A673 (cell line): Measurements from ENCODE around the gene ZNF135. TPM values are rescaled to one million over a fixed set of nuclear protein-coding genes. Genes with fewer than 3 reads are reported as not detected.

Source experiments
- BruUV-seq: library from RNA; stranded (reverse); fragments of 400-500 nt; replicated peaks from 2 replicates; lab custom pipeline; 2021; lab: Mats Ljungman, UMichigan
- CTCF ChIA-PET: fragments of 300-600 bp; sonication (Branson Sonifier 250); formaldehyde crosslinking; loops from one replicate; lab custom pipeline; 2022; ENCODE audit warnings: antibody characterized with exemption; lab: Charles Lee
- POLR2A ChIA-PET: fragments of 300-600 bp; sonication (Branson Sonifier 250); formaldehyde crosslinking; loops from one replicate; lab custom pipeline; 2022; ENCODE audit warnings: antibody characterized with exemption; ENCODE audit not compliant: low non-redundant PET; lab: Charles Lee
- DNase-seq: peaks from one replicate; pipeline ENCODE4 v3.0.0-alpha.2; 2015; ENCODE audit warnings: low spot score
- H3K27ac ChIP-seq: fragments of 200-600 bp; sonication (generic); 2 replicates; pipeline ENCODE4 v1.5.1; 2016; ENCODE audit warnings: mixed run types, low read depth, mild to moderate bottlenecking, mixed read lengths, antibody characterized with exemption, low read length; ENCODE audit not compliant: poor library complexity, severe bottlenecking
- H3K27me3 ChIP-seq: fragments of 200-600 bp; sonication (generic); replicated peaks from 2 replicates; pipeline ENCODE4 v1.6.1; 2017; ENCODE audit warnings: mixed run types, low read depth, mild to moderate bottlenecking, mixed read lengths, antibody characterized with exemption, low read length; ENCODE audit not compliant: insufficient read depth, poor library complexity
- H3K36me3 ChIP-seq: fragments of 200-600 bp; sonication (generic); 2 replicates; pipeline ENCODE4 v1.6.1; 2016; ENCODE audit warnings: mixed run types, mild to moderate bottlenecking, mixed read lengths, antibody characterized with exemption, low read length; ENCODE audit not compliant: insufficient read depth, poor library complexity, severe bottlenecking
- H3K4me1 ChIP-seq: fragments of 200-600 bp; sonication (generic); 2 replicates; pipeline ENCODE4 v1.6.1; 2017; ENCODE audit warnings: mixed run types, mild to moderate bottlenecking, mixed read lengths, antibody characterized with exemption, low read length; ENCODE audit not compliant: insufficient read depth, poor library complexity, severe bottlenecking
- H3K4me3 ChIP-seq: fragments of 200-600 bp; sonication (generic); 2 replicates; pipeline ENCODE4 v1.5.1; 2016; ENCODE audit warnings: low read depth, mixed run types, mild to moderate bottlenecking, mixed read lengths, low read length; ENCODE audit not compliant: poor library complexity, severe bottlenecking
- H3K9me3 ChIP-seq: fragments of 200-600 bp; sonication (generic); 2 replicates; pipeline ENCODE4 v1.6.1; 2016; ENCODE audit warnings: mixed run types, low read depth, mild to moderate bottlenecking, mixed read lengths, antibody characterized with exemption, low read length; ENCODE audit not compliant: poor library complexity, severe bottlenecking
- EZH2 ChIP-seq: fragments of 200-600 bp; sonication (generic); IDR thresholded peaks from 2 replicates; pipeline ENCODE4 v1.6.1; 2017; ENCODE audit warnings: borderline replicate concordance, low read depth, mild to moderate bottlenecking, mixed read lengths, antibody characterized with exemption, low read length; ENCODE audit not compliant: poor library complexity, severe bottlenecking
- intact Hi-C: fragments of 100-400 bp; cut with micrococcal nuclease; formaldehyde crosslinking; loops from one replicate; pipeline ENCODE4 v1.10.0; 2022; ENCODE audit not compliant: unreplicated experiment
- total RNA-seq: library from RNA; stranded (reverse); gene quantifications from 2 replicates; pipeline ENCODE4 v1.2.3, GENCODE V29; 2021
- TF ChIP-seq, protein P1 (sequence below): fragments of 300-800, 200-600 bp; sonication (generic); conservative IDR thresholded peaks from 2 replicates; pipeline ENCODE4 v1.5.1; 2017; ENCODE audit warnings: low read depth, mild to moderate bottlenecking, antibody characterized with exemption, low read length, moderate library complexity, mixed read lengths

The ZNF135 gene
- total RNA-seq, 1 experiment from 2014 or later = 7.0 TPM

DNA sequence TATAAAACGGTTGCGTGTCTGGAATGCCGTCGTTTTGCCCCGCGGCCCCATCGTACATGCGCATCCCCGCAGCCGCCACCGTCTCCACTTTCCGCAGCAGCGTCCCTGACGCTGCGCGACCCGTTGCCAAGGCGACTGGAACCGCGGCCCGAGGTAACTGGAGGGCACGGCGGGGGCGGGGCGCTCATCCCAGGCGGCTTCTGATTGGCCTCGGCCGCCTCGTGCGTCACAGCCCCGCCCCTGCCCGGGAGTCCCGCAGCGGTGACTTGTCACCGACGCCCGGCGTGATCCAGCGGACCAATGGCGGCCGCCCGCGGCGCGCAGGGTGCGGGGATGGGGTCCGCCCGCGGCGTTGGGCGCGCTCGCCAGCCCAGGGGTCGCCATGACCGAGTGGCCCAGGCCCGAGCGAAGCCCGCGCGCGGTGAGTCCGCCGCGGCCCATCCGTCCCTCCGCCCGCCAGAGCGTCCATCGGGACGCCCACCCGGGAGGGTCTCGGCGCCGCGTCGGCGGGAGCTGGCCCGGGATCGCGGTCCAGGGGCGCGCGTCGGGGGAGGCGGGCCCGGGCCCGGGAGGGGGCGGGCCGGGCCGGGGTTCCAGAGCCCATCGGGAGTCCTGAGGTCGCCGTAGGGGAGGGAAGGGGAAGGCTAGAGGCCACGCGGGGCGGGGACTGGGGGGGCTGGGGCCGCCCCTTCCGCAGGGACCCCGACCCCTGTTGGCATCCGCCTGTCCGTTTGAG, 25.2 kb upstream of the ZNF135 start, which contains the start of gene ZSCAN1:
TSS of gene ZSCAN1 (plus strand) at position 285 of the 736 bp plus-strand sequence. CDS start 3,812 bp downstream, outside the sequence.
- ChIA-PET CTCF (interaction anchor here (0.6 kb wide), 1 partner anchor 16 kb away, joined by 3 read pairs; no protein-coding TSS in a partner anchor), POLR2A (no interaction called here)
- Histone ChIP-seq H3K4me3 (peak within 1 kb of the TSS; percentile 52), H3K27ac (peak within 1 kb of the TSS; percentile 83), H3K36me3 (no peaks in the 10 kb centered on the region), H3K4me1 (no peaks in the 10 kb centered on the region), H3K9me3 (no peaks in the 10 kb centered on the region), H3K27me3 (no peaks in the 10 kb centered on the region)
- peak; percentile 94 for DNase-seq
- TF ChIP-seq, protein P1, sequence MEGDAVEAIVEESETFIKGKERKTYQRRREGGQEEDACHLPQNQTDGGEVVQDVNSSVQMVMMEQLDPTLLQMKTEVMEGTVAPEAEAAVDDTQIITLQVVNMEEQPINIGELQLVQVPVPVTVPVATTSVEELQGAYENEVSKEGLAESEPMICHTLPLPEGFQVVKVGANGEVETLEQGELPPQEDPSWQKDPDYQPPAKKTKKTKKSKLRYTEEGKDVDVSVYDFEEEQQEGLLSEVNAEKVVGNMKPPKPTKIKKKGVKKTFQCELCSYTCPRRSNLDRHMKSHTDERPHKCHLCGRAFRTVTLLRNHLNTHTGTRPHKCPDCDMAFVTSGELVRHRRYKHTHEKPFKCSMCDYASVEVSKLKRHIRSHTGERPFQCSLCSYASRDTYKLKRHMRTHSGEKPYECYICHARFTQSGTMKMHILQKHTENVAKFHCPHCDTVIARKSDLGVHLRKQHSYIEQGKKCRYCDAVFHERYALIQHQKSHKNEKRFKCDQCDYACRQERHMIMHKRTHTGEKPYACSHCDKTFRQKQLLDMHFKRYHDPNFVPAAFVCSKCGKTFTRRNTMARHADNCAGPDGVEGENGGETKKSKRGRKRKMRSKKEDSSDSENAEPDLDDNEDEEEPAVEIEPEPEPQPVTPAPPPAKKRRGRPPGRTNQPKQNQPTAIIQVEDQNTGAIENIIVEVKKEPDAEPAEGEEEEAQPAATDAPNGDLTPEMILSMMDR = no peak
- TF ChIP-seq EZH2 = no peak
- no TSS peak for BruUV-seq
- intact Hi-C loops = no loop called here

DNA sequence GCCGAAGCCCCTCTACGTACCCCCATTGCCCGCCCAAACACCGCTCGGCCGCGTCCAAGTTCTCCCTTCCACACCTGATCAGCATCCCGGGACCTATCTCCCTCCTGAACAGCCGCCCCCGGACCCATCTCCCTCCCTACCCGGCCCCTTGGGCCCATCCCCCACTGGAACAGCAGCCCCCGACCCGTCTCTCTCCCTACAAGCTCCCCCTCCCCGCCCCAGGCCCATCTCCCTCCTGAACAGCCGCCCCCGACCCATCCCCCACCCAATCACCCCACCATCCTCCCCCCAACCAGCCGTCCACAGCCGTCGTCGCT, 24.6 kb upstream of the ZNF135 start:
- intact Hi-C loops = no loop called here
- ChIA-PET POLR2A (no interaction called here), CTCF (interaction anchor here (0.6 kb wide), 1 partner anchor 15 kb away, joined by 3 read pairs; no protein-coding TSS in a partner anchor)
- Histone ChIP-seq H3K27me3 (no peaks in the 10 kb centered on the region), H3K4me3 (peak overlapping the region; percentile 52), H3K36me3 (no peaks in the 10 kb centered on the region), H3K27ac (peak overlapping the region; percentile 83), H3K4me1 (no peaks in the 10 kb centered on the region), H3K9me3 (no peaks in the 10 kb centered on the region)
- BruUV-seq = no TSS peak
- DNase-seq = no peak
- TF ChIP-seq EZH2 = no peak
- TF ChIP-seq, protein P1 = no peak

DNA sequence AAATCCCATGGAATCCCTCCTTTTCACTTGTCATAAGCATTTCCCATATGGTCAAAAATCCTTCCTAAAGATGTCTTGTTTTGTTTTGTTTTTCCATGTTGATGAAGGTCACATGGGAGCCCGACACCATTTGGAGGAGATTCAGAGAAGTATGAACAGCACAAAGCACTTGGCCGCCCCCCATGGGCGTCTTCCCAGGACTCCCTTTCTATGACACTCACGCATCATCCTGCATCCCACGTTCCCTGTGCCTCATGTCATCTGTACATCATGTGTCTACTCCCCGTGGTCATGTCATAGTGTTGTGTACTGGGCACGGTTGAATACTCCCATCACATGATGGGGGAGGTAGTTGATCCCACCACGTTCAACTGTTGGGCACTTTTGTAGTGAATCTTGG, 23.2 kb upstream of the ZNF135 start:
- intact Hi-C loops = no loop called here
- H3K4me1 ChIP-seq = no peaks in the 10 kb centered on the region
- no peaks in the 10 kb centered on the region for H3K27me3 ChIP-seq
- ChIA-PET CTCF (no interaction called here), POLR2A (no interaction called here)
- BruUV-seq = no TSS peak
- no peaks in the 10 kb centered on the region for H3K9me3 ChIP-seq
- no peak for TF ChIP-seq EZH2
- TF ChIP-seq, protein P1 = no peak
- H3K27ac ChIP-seq = no peak overlapping the region
- DNase-seq = no peak
- no peaks in the 10 kb centered on the region for H3K36me3 ChIP-seq
- H3K4me3 ChIP-seq = no peak overlapping the region
